Spleen (tissue), 11 donors: ENCODE data around the gene DDB1. TPM values are rescaled to one million over a fixed set of nuclear protein-coding genes. Genes with fewer than 3 reads are reported as not detected.

Experiments used
- DNase-seq: peaks from one replicate; pipeline ENCODE4 v3.0.0-alpha.2; 2020
- H3K27ac ChIP-seq, 8 donors: fragments of 200-600 bp; sonication (generic) in 7 of 8; 1 replicate in 4 of 8; 2 replicates in 4 of 8; pipeline versions ENCODE4 v1.5.0 to v1.8.0; 2016 to 2021; ENCODE audit warnings: inconsistent platforms in 4 of 8, mild to moderate bottlenecking in 4 of 8, moderate library complexity in 1 of 8
- H3K27me3 ChIP-seq, 7 donors: fragments of 200-600 bp; sonication (generic) in 6 of 7; replicated peaks in 1 of 7; 1 replicate in 4 of 7; 2 replicates in 3 of 7; pipeline versions ENCODE4 v1.5.0 to v1.8.0; 2016 to 2021; ENCODE audit warnings: inconsistent platforms in 3 of 7, mild to moderate bottlenecking in 1 of 7
- H3K36me3 ChIP-seq, 6 donors: fragments of 200-600 bp; sonication (generic) in 5 of 6; 1 replicate in 4 of 6; 2 replicates in 2 of 6; pipeline versions ENCODE4 v1.5.0 to v1.8.0; 2016 to 2021; ENCODE audit warnings: inconsistent platforms in 2 of 6
- H3K4me1 ChIP-seq, 6 donors: fragments of 200-600 bp; sonication (generic) in 5 of 6; 1 replicate in 3 of 6; 2 replicates in 3 of 6; pipeline versions ENCODE4 v1.5.0 to v1.8.0; 2016 to 2021; ENCODE audit warnings: inconsistent platforms in 3 of 6
- H3K4me3 ChIP-seq, 8 donors: fragments of 200-600 bp; sonication (generic) in 7 of 8; 1 replicate in 4 of 8; 2 replicates in 4 of 8; pipeline versions ENCODE4 v1.5.0 to v1.8.0; 2016 to 2021; ENCODE audit warnings: inconsistent platforms in 4 of 8, mild to moderate bottlenecking in 4 of 8, moderate library complexity in 2 of 8
- H3K9me3 ChIP-seq, 8 donors: fragments of 200-600 bp; sonication (generic) in 7 of 8; 1 replicate in 4 of 8; 2 replicates in 4 of 8; pipeline versions ENCODE4 v1.5.0 to v1.8.0; 2016 to 2021; ENCODE audit warnings: inconsistent platforms in 4 of 8
- CTCF ChIP-seq, 11 experiments: fragments of 200-600 bp in 7 of 11; fragments of 450-650 bp in 4 of 11; sonication (generic) in 4 of 11; IDR thresholded peaks in 8 of 11; conservative IDR thresholded peaks in 3 of 11; 1 replicate in 7 of 11; 2 replicates in 4 of 11; pipeline versions ENCODE4 v1.4.0 to v1.8.0; 2016 to 2021; ENCODE audit warnings: antibody characterized with exemption in 11 of 11, inconsistent platforms in 4 of 11, mild to moderate bottlenecking in 1 of 11
- POLR2A ChIP-seq, 3 donors: fragments of 450-650 bp; IDR thresholded peaks; one replicate each; pipeline ENCODE4 v1.5.1; 2017; ENCODE audit warnings: antibody characterized with exemption in 3 of 3, mild to moderate bottlenecking in 1 of 3
- POLR2AphosphoS5 ChIP-seq, 3 donors: sonication (generic); formaldehyde crosslinking; IDR thresholded peaks; one replicate each; pipeline ENCODE4 v1.5.1; 2017; ENCODE audit warnings: antibody characterized with exemption in 3 of 3
- WGBS, 5 donors: extraction: QIAGEN DNeasy Blood & Tissue Kit in 3 of 5; methylation state at CpG; one replicate each; pipeline versions ENCODE4 v1.1.5 to v1.1.7; 2013 to 2018; 5-methylcytosine and 5-hydroxymethylcytosine counted together
- intact Hi-C: fragments of 100-400 bp; cut with DNase I; formaldehyde crosslinking; loops from one replicate; pipeline ENCODE4 v1.15.0; 2023; ENCODE audit warnings: low total_unique reads
- polyA plus RNA-seq, 3 donors: library from polyadenylated mRNA; stranded (reverse); fragments of 200-250 nt; gene quantifications; one replicate each; pipeline ENCODE4 v1.2.1, GENCODE V29; 2013
- total RNA-seq, 7 donors: library from RNA; depleted of rRNA in 3 of 7; stranded (reverse); fragments of >200 nt in 3 of 7; fragmentation: NEBNext Ultra II Directional in 4 of 7; extraction: Animal tissue kit (Norgen Biotek cat#: 25700) in 4 of 7; gene quantifications; one replicate each; pipeline versions ENCODE4 v1.1.0 to v1.2.1, GENCODE V29; 2016 to 2021
- donor health status: healthy with polysubstance abuse.
- donor health status: DM: no; HTN: no; CAD: no; lungs with moderate emphysema.
- donor health status: DM: no; HTN: no; CAD: no.
- donor health status: Bipolar disorder and iron deficiency.
- donor health status: healthy.
- donor health status: DM: no; HTN: no; CAD: no.
- donor health status: DM: yes; HTN: yes; CAD: no.

Gene DDB1
- total and polyA plus RNA-seq, 10 donors: 68.7 to 157 (median 133) TPM

- H3K36me3 ChIP-seq: peaks cover 0 to 78% (median 47%) of the 10 kb centered on the region in 6 donors
- H3K4me1 ChIP-seq: peaks cover 6 to 31% (median 17%) of the 10 kb centered on the region in 6 donors
- H3K27me3 ChIP-seq: no peaks in the 10 kb centered on the region
- 77 to 88% (median 79%) methylated on average over 8 of the region's 8 CpGs for WGBS, 5 donors
- no peak for DNase-seq
- intact Hi-C loops: no loop called here
- H3K9me3 ChIP-seq: peaks cover 0 to 7% (median 0%) of the 10 kb centered on the region in 8 donors
- TF ChIP-seq CTCF (IDR thresholded peaks at IDR 0.05 in 8 of 11, conservative IDR thresholded peaks at IDR 0.05 in 3 of 11): no peak
- no peak overlapping the region for H3K4me3 ChIP-seq
- peak overlapping the region in 6 of 8 donors; percentile 12 to 64 (median 50) for H3K27ac ChIP-seq
Measured at GRCh38 chr11:61370349-61371005, 37.6 kb upstream of the DDB1 start.

- no peak for TF ChIP-seq POLR2A (IDR thresholded peaks at IDR 0.05)
- peak in 2 of 3 donors; percentile 71 to 72 for TF ChIP-seq POLR2AphosphoS5 (IDR thresholded peaks at IDR 0.05)
- DNase-seq: no peak
- peak overlapping the region in 7 of 8 donors; percentile 22 to 69 (median 51) for H3K27ac ChIP-seq
- intact Hi-C loops: no loop called here
- H3K9me3 ChIP-seq: peaks cover 0 to 3% (median 0%) of the 10 kb centered on the region in 8 donors
- peaks cover 0 to 78% (median 52%) of the 10 kb centered on the region in 6 donors for H3K36me3 ChIP-seq
- peaks cover 6 to 31% (median 17%) of the 10 kb centered on the region in 6 donors for H3K4me1 ChIP-seq
- WGBS, 5 donors: 68 to 85% (median 77%) methylated on average over 9 of the region's 9 CpGs
- H3K27me3 ChIP-seq: no peaks in the 10 kb centered on the region
- H3K4me3 ChIP-seq: no peak overlapping the region
Measured at GRCh38 chr11:61369372-61370348, 36.8 kb upstream of the DDB1 start.

- 76 to 93% (median 82%) methylated on average over 7 of the region's 7 CpGs for WGBS, 5 donors
- intact Hi-C loops: no loop called here
- peaks cover 0 to 78% (median 61%) of the 10 kb centered on the region in 6 donors for H3K36me3 ChIP-seq
- peak overlapping the region in 7 of 8 donors; percentile 22 to 69 (median 51) for H3K27ac ChIP-seq
- H3K4me1 ChIP-seq: peaks cover 7 to 40% (median 22%) of the 10 kb centered on the region in 6 donors
- no peak for DNase-seq
- H3K27me3 ChIP-seq: no peaks in the 10 kb centered on the region
- H3K4me3 ChIP-seq: no peak overlapping the region
- H3K9me3 ChIP-seq: no peaks in the 10 kb centered on the region
- TF ChIP-seq POLR2A (IDR thresholded peaks at IDR 0.05): no peak
- TF ChIP-seq CTCF (IDR thresholded peaks at IDR 0.05 in 8 of 11, conservative IDR thresholded peaks at IDR 0.05 in 3 of 11): no peak
- no peak for TF ChIP-seq POLR2AphosphoS5 (IDR thresholded peaks at IDR 0.05)
Measured at GRCh38 chr11:61368646-61369045, 35.7 kb upstream of the DDB1 start.

- no peaks in the 10 kb centered on the region for H3K9me3 ChIP-seq
- peak overlapping the region in 1 of 8 donors; percentile 15 for H3K27ac ChIP-seq
- no peaks in the 10 kb centered on the region for H3K27me3 ChIP-seq
- no peak for DNase-seq
- peaks cover 16 to 53% (median 33%) of the 10 kb centered on the region in 6 donors for H3K4me1 ChIP-seq
- WGBS, 5 donors: 84 to 95% (median 88%) methylated on average over 6 of the region's 6 CpGs
- no peak overlapping the region for H3K4me3 ChIP-seq
- peaks cover 0 to 76% (median 61%) of the 10 kb centered on the region in 6 donors for H3K36me3 ChIP-seq
- intact Hi-C loops: no loop called here
- TF ChIP-seq POLR2A (IDR thresholded peaks at IDR 0.05): no peak
- no peak for TF ChIP-seq POLR2AphosphoS5 (IDR thresholded peaks at IDR 0.05)
- no peak for TF ChIP-seq CTCF (IDR thresholded peaks at IDR 0.05 in 8 of 11, conservative IDR thresholded peaks at IDR 0.05 in 3 of 11)
Measured at GRCh38 chr11:61367406-61367805, 34.5 kb upstream of the DDB1 start.
